GM19455 (cell line): Measurements from ENCODE around the gene LRRC18.

Experiments
- ATAC-seq: cut with Tn5 transposase; IDR thresholded peaks from one replicate; pipeline ENCODE4 v1.9.1; 2021; ENCODE audit not compliant: unreplicated experiment

The LRRC18 gene

DNA sequence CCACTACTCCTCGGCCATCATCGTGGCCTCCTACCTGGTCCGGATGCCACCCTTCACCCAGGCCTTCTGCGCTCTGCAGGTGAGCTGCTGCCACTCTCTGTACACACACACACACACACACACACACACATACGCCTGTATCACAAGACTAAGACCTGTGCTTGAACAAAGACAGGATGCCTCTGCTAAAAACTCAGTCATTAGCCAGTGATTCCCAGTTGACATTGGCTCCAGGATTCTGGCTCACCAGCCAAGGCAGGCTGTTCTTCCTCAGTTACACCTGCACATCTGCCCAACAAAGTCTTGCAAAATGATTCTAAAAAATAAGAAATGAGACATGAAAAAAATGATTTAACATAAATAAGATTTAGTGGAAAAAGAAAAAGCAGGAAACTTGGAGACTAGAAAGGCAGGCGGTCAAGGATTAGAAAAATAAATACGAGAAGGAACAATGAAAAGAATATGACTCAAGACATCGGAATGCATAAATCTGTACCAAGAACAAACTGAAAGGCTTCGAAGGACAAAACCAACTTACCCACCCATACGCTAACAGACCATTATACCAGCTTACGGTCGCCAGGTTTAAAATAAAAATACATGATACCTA is 7.4 kb upstream of the LRRC18 start:
- ATAC-seq, result no peak

DNA sequence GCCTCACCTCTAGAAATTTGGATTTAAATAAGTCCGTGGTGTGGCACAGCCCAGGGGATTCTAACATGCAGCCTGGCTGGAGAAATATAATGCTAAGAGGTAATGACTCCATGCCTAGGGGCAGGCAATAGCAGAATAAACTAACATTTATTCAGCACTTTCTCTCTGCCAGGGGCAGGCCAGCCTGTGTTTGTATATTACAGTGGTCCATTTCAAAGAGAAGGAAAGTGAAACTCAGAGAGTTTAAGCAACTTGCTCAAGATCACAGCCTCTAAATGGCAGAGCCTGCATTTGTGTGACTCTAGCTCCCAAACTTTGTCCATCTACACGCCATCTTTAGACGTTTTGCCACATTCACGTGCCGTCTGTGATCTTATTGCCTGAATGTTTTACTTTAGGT is 6.7 kb upstream of the LRRC18 start:
- ATAC-seq, result no peak

- no peak for ATAC-seq
Measured at GRCh38 chr10:48945441-48946130, 5.9 kb upstream of the LRRC18 start.

GRCh38 chr10:48944171-48944570 is 4.5 kb upstream of the LRRC18 start:
- no peak for ATAC-seq

GRCh38 chr10:48943096-48943495 is 3.5 kb upstream of the LRRC18 start:
- no peak for ATAC-seq

- no peak for ATAC-seq
Measured at GRCh38 chr10:48941427-48942075, 1.9 kb upstream of the LRRC18 start.

DNA sequence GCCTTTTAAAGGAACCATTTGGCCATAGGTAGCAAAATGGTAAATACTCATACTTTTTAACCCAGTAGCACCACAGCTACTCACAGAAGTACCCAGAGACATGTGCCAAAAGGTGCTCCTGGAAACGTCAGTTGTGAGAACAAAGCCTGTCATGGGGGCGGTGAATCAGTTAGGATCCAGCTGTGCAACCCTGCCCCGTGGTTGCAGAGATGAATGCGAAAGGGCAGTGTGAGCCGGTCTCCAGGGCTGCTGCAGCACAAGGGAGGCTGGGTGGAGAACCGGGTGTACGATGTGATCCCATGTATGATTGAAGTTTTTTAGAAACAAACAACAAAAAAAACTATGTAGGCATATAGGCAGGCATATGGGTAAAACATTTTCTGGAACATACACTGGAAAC is 1.3 kb upstream of the LRRC18 start:
- no peak for ATAC-seq

DNA sequence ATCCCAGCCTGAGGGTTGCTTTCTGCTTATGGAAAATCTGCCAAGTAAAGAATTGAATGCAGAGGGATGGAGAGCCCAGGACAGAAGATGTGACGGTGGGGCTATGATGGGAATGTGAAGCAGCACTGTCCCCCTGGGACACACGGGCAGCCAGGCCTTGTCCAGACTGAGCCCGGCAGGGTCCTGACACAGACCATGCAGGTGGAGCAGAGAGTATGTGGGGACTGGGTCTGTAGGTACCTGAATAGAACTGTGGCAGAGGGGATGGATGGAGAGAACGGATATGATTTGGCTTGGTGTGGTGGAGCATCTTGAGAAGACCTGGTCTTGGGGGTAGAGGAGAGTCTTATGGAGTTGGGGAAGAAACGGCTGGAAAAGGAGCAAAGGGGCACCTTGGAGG is 732 bp upstream of the LRRC18 start:
- no peak for ATAC-seq

- no peak for ATAC-seq
Measured at GRCh38 chr10:48938990-48939536, 577 bp downstream of the LRRC18 start.

DNA sequence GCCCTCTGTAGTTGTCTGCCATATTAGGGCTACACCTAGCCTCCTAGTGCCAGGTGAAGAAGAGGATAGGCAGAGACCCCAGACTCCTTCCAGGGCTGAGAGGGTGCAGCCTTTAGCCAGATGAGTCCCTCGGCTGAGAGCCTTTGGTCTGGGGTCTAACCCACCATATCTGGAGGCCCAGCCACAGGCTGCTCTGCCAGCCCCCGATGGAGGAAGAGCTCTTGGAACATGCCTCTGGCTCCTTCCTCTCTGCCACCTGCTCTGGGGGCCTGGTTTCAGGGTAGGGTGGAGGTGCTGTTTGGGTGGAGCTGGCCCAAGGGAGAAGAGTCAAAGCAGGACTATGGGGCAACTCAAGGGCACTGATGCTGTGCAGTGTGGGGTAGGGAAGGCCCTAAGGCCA is 1.4 kb downstream of the LRRC18 start:
- no peak for ATAC-seq

- ATAC-seq, result no peak
Measured at GRCh38 chr10:48937796-48938195, 1.8 kb downstream of the LRRC18 start.

DNA sequence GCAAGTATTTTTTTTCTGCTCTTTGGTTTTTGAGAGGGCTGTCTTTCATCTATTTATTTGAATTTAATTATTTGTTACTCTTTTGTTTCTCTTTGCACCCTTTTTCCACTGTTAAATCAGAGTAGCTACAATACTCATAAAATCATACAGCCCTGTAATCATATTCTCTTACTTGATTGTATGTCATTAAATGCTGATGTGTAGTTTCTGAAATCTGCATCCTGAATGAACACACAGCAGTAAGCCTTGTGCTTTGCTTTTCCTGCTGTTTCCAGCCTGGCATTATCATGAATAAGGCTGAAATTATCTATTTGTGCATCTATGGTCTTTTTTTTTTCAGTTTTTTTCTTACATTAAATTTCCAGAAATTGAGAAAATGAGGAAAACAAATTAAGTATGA is 4.1 kb downstream of the LRRC18 start:
- ATAC-seq, result no peak

- ATAC-seq, result no peak
Measured at GRCh38 chr10:48934672-48935501, 4.8 kb downstream of the LRRC18 start.

GRCh38 chr10:48932831-48933664 is 6.6 kb downstream of the LRRC18 start:
- ATAC-seq, result no peak

DNA sequence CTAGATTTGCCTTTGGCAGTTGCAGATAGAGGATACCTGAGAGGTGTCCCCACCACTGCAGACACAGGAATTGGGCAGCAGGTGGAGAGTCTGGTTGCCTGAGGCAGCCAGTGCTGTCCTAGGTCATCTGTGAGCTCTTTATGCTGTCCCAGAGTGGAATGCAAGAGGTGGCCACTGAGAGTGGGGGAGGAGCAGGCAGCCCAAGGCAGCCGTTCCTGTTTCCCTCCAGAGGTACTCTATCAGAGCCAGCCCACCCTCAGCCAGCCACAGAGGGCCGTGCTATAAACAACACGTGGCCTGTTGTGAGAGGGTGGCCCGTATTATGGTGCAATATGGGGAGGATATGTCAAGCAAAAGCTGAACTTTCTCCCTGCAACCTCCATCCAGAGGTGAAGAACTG is 8.5 kb downstream of the LRRC18 start:
- ATAC-seq, result no peak

GRCh38 chr10:48929413-48929990 is 10.1 kb downstream of the LRRC18 start:
- ATAC-seq, result no peak

- no peak for ATAC-seq
Measured at GRCh38 chr10:48926764-48927540, 12.7 kb downstream of the LRRC18 start.

- ATAC-seq, result no peak
Measured at GRCh38 chr10:48926255-48926654, 13.4 kb downstream of the LRRC18 start.

DNA sequence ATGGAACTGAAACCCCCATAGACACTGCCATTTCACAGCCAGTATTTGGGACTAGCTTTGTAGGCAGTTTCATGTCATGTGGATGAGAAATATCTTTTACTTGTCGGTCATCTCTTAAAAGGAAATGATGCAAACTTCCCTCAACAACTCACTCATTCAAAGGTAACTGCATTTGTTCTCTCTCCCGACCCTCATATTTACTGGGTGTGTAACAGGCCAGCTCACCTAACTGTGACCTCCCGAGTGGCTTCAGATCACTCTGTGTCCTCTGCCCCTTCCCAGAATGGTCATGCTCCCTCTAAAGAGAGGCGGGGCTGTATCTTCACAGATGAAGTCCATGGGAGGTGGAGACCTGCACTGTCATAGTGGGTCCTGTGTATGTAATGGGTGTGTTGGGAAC is 14.7 kb downstream of the LRRC18 start:
- no peak for ATAC-seq
